Endodermal cell (in vitro differentiated cells): ENCODE results near the gene JMJD1C. TPM values are rescaled to one million over a fixed set of nuclear protein-coding genes. Genes with fewer than 3 reads are reported as not detected.

ENCODE experiments used
- DNase-seq: peaks from one replicate; pipeline ENCODE4 v3.0.0-alpha.2; 2017
- H3K27ac ChIP-seq: 2 replicates; pipeline ENCODE4 v1.5.1; 2013; ENCODE audit warnings: mild to moderate bottlenecking, low read depth, low read length, moderate library complexity
- H3K27me3 ChIP-seq: 2 replicates; pipeline ENCODE4 v1.6.1; 2013; ENCODE audit warnings: mild to moderate bottlenecking, low read length, moderate library complexity; ENCODE audit not compliant: insufficient read depth, control insufficient read depth, poor library complexity, severe bottlenecking
- H3K36me3 ChIP-seq: 2 replicates; pipeline ENCODE4 v1.7.0; 2013; ENCODE audit warnings: mild to moderate bottlenecking, low read length, moderate library complexity; ENCODE audit not compliant: control insufficient read depth, insufficient read depth
- H3K4me1 ChIP-seq: one replicate; pipeline ENCODE4 v1.7.0; 2013; ENCODE audit warnings: low read length; ENCODE audit not compliant: control insufficient read depth, insufficient read depth
- H3K4me3 ChIP-seq: 2 replicates; pipeline ENCODE4 v1.5.1; 2013; ENCODE audit warnings: mild to moderate bottlenecking, low read length, moderate library complexity
- H3K9ac ChIP-seq: 2 replicates; pipeline ENCODE4 v1.6.1; 2013; ENCODE audit warnings: mild to moderate bottlenecking, low read length, moderate library complexity; ENCODE audit not compliant: poor library complexity, severe bottlenecking; ENCODE audit errors: extremely low read depth
- H3K9me3 ChIP-seq: 2 replicates; pipeline ENCODE4 v1.6.1; 2013; ENCODE audit warnings: mild to moderate bottlenecking, low read length, moderate library complexity; ENCODE audit not compliant: control insufficient read depth
- H3K27ac Mint-ChIP-seq: 2 replicates; pipeline ENCODE4 v1.8.0; 2020; ENCODE audit warnings: mixed read lengths
- H3K27me3 Mint-ChIP-seq: 2 replicates; pipeline ENCODE4 v1.8.0; 2021; ENCODE audit warnings: mild to moderate bottlenecking, mixed read lengths; ENCODE audit not compliant: insufficient read depth
- H3K36me3 Mint-ChIP-seq: 2 replicates; pipeline ENCODE4 v1.8.0; 2020; ENCODE audit warnings: low read depth, mixed read lengths
- H3K4me1 Mint-ChIP-seq: 2 replicates; pipeline ENCODE4 v1.8.0; 2020; ENCODE audit warnings: mixed read lengths
- H3K4me3 Mint-ChIP-seq: 2 replicates; pipeline ENCODE4 v1.8.0; 2020; ENCODE audit warnings: mild to moderate bottlenecking, moderate library complexity, mixed read lengths
- H3K9me3 Mint-ChIP-seq: 2 replicates; pipeline ENCODE4 v1.8.0; 2020; ENCODE audit warnings: mild to moderate bottlenecking, mixed read lengths
- WGBS, 2 experiments: methylation state at CpG; one replicate each; pipeline versions ENCODE4 v1.1.5 to v1.1.7; 2013; ENCODE audit warnings: missing lambda C conversion rate in 2 of 2, mixed read lengths in 1 of 2; ENCODE audit not compliant: insufficient coverage in 1 of 2, insufficient read length in 1 of 2; 5-methylcytosine and 5-hydroxymethylcytosine counted together
- total RNA-seq, 2 donors: library from RNA; stranded (reverse); fragmentation: NEBNext Ultra II Directional in 1 of 2; extraction: Animal tissue kit (Norgen Biotek cat#: 25700) in 1 of 2; gene quantifications; 2 replicates in 1 of 2; 3 replicates in 1 of 2; pipeline ENCODE4 v1.2.1, GENCODE V29; 2021
- TF ChIP-seq, protein P1 (sequence below): fragments of 200-600 bp; sonication (generic); conservative IDR thresholded peaks from 2 replicates; pipeline ENCODE4 v1.5.0; 2021; ENCODE audit warnings: antibody characterized with exemption, mild to moderate bottlenecking

Gene JMJD1C
- total RNA-seq, 2 donors from 2014 or later: 91.3 to 114 TPM

DNA sequence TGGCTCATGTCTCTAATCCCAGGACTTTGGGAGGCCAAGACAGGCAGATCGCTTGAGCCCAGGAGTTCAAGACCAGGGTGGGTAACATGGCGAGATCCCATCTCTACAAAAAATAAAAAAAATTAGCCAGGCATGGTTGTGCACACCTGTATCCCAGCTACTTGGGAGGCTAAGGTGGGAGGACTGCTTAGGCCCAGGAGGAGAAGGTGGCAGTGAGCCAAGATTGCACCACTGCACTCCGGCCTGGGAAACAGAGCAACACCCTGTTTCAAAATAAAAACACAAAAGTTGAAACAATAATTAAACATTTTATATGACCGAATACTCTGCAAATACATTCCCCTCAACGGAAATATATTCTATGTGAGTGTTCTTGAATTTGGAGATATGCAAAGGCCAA lies 40.3 kb downstream of the JMJD1C start:
- no peak overlapping the region for H3K27ac Mint-ChIP-seq
- H3K4me1 Mint-ChIP-seq: peaks cover 24% of the 10 kb centered on the region
- H3K9ac ChIP-seq: no peak overlapping the region
- H3K36me3 ChIP-seq: peaks cover 11% of the 10 kb centered on the region
- no peak overlapping the region for H3K4me3 Mint-ChIP-seq
- H3K36me3 Mint-ChIP-seq: peaks cover 10% of the 10 kb centered on the region
- no peak overlapping the region for H3K4me3 ChIP-seq
- TF ChIP-seq, protein P1, sequence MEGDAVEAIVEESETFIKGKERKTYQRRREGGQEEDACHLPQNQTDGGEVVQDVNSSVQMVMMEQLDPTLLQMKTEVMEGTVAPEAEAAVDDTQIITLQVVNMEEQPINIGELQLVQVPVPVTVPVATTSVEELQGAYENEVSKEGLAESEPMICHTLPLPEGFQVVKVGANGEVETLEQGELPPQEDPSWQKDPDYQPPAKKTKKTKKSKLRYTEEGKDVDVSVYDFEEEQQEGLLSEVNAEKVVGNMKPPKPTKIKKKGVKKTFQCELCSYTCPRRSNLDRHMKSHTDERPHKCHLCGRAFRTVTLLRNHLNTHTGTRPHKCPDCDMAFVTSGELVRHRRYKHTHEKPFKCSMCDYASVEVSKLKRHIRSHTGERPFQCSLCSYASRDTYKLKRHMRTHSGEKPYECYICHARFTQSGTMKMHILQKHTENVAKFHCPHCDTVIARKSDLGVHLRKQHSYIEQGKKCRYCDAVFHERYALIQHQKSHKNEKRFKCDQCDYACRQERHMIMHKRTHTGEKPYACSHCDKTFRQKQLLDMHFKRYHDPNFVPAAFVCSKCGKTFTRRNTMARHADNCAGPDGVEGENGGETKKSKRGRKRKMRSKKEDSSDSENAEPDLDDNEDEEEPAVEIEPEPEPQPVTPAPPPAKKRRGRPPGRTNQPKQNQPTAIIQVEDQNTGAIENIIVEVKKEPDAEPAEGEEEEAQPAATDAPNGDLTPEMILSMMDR: no peak
- no peaks in the 10 kb centered on the region for H3K27me3 ChIP-seq
- H3K27ac ChIP-seq: no peak overlapping the region
- no peaks in the 10 kb centered on the region for H3K9me3 Mint-ChIP-seq
- no peaks in the 10 kb centered on the region for H3K9me3 ChIP-seq
- no peaks in the 10 kb centered on the region for H3K27me3 Mint-ChIP-seq
- peaks cover 5% of the 10 kb centered on the region for H3K4me1 ChIP-seq
- WGBS, 2 experiments: 96 to 100% methylated on average over 1 to 5 of the region's 5 CpGs
- no peak for DNase-seq

DNA sequence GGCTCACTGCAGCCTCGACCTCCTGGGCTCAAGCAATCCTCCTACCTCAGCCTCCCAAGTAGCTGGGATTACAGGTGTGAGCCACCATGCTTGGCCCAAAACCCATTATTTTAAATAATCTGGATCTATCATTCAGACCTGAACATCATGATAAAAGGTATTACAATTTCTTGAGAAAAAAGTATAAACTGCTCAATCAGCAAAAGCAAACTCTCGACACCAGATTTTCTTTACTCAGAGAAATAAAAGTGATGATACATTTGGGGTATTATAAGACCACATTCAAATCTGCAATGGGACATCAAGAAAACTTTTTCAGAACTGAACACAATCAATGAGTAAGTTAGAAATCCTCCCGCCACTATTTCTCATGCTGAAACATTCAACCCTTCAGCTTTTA lies 41.2 kb downstream of the JMJD1C start:
- Mint-ChIP-seq H3K4me1 (peaks cover 15% of the 10 kb centered on the region), H3K27ac (no peak overlapping the region), H3K9me3 (no peaks in the 10 kb centered on the region), H3K4me3 (no peak overlapping the region), H3K27me3 (no peaks in the 10 kb centered on the region), H3K36me3 (peaks cover 13% of the 10 kb centered on the region)
- no peak for DNase-seq
- TF ChIP-seq, protein P1: no peak
- H3K27me3 ChIP-seq: no peaks in the 10 kb centered on the region
- peaks cover 4% of the 10 kb centered on the region for H3K4me1 ChIP-seq
- H3K4me3 ChIP-seq: no peak overlapping the region
- no peak overlapping the region for H3K27ac ChIP-seq
- 94% methylated on average over 2 to 3 of the region's 3 CpGs for WGBS, 2 experiments
- H3K36me3 ChIP-seq: peaks cover 11% of the 10 kb centered on the region
- no peaks in the 10 kb centered on the region for H3K9me3 ChIP-seq
- no peak overlapping the region for H3K9ac ChIP-seq

DNA sequence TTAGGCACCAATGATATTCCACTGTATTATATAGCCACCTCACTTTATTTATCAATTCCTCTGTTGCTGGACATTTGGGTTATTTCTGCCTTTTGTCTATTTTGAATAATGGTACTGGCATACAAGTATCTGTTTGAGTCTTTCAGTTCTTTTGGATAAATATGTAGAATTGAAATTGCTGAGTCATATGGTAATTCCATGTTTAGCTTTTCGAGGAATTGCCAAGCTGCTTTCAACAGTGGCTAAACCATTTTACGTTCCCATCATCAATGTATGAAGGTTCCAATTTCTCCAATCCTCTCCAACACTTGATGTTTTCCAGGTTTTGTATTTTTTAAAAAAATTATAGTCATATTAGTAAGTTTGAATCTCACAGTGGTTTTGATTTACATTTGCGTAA lies 42.3 kb downstream of the JMJD1C start:
- no peak overlapping the region for H3K4me3 ChIP-seq
- no peak overlapping the region for H3K27ac Mint-ChIP-seq
- 100% methylated on average over 2 to 3 of the region's 3 CpGs for WGBS, 2 experiments
- peaks cover 13% of the 10 kb centered on the region for H3K36me3 Mint-ChIP-seq
- no peaks in the 10 kb centered on the region for H3K9me3 ChIP-seq
- H3K9me3 Mint-ChIP-seq: no peaks in the 10 kb centered on the region
- no peaks in the 10 kb centered on the region for H3K4me1 ChIP-seq
- H3K27me3 ChIP-seq: no peaks in the 10 kb centered on the region
- H3K27me3 Mint-ChIP-seq: no peaks in the 10 kb centered on the region
- no peak overlapping the region for H3K9ac ChIP-seq
- peaks cover 11% of the 10 kb centered on the region for H3K36me3 ChIP-seq
- no peak overlapping the region for H3K4me3 Mint-ChIP-seq
- H3K27ac ChIP-seq: no peak overlapping the region
- no peak for DNase-seq
- TF ChIP-seq, protein P1: no peak
- peaks cover 6% of the 10 kb centered on the region for H3K4me1 Mint-ChIP-seq
